Left ventricle myocardium superior (tissue), 1 donor: Measurements from ENCODE around the gene MARK2. TPM values are rescaled to one million over a fixed set of nuclear protein-coding genes. Genes with fewer than 3 reads are reported as not detected.

Source experiments
- ATAC-seq: fragments of 200-7000 bp; cut with Tn5 transposase; one replicate; pipeline ENCODE4 v1.9.1; 2020; ENCODE audit warnings: mild to moderate bottlenecking, moderate library complexity
- DNase-seq: peaks from one replicate; pipeline ENCODE4 v3.0.0-alpha.2; 2020
- intact Hi-C: fragments of 100-400 bp; cut with micrococcal nuclease; formaldehyde crosslinking; loops from one replicate; pipeline ENCODE4 v1.11.0; 2022
- total RNA-seq: library from RNA; stranded (reverse); fragmentation: NEBNext Ultra II Directional; extraction: Animal tissue kit (Norgen Biotek cat#: 25700); gene quantifications from one replicate; pipeline ENCODE4 v1.2.1, GENCODE V29; 2021
- donor health status: DM: no; HTN: yes; CAD: no; lungs with severe emphysema.

The MARK2 gene
- total RNA-seq, 1 donor from 2014 or later = 49.4 TPM

- peak; percentile 43 for ATAC-seq
- peak; percentile 92 for DNase-seq
- intact Hi-C loops = no loop called here
These were observed 78.2 kb downstream of the MARK2 start, which contains the start of gene RCOR2 for GRCh38 chr11:63916837-63917691. Gene RCOR2, minus strand, starts transcription at chr11:63917164. Its CDS starts 708 bp downstream, at chr11:63916456.

DNA sequence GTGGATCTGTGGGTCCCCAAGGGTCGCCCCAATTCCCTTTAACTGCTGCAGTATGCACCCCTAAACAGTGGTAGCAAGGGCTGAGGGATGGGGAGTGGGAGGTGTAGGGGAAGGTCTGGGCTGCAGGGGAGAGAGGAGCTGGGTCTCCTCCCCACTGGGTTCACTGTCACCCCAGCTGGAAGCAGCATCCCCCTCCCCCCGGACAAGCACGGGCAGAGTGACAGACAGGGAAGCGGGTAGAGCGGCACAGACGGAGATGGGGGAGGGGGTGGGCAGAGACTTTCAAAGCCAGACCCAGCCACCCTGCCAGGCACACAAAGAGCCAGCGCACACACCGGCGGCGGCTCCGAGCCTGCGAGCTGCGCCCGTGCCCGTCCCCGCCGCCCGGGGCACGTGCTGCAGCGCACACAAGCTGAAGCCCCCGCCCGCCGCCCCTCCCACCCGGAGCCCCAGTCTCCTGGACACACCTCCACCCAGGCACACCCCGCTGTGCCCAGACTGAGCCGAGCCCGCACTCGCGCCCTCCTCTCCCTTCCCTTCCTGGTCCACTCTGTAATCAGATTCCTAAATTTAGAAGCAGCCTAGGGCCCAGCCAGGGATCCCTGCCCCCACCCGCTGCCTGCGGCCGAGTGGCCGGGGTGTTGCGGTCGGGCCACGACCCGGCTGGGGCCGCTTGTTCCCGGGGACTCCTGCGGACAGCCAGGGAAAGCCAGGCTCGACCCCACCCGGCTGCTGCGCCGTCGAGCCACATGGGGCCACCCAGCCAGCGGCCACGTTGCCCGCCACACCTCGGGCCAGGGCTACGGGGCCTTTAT, 79.0 kb downstream of the MARK2 start:
- intact Hi-C loops = no loop called here
- DNase-seq (peak; percentile 90), ATAC-seq (peak; percentile 62)

DNA sequence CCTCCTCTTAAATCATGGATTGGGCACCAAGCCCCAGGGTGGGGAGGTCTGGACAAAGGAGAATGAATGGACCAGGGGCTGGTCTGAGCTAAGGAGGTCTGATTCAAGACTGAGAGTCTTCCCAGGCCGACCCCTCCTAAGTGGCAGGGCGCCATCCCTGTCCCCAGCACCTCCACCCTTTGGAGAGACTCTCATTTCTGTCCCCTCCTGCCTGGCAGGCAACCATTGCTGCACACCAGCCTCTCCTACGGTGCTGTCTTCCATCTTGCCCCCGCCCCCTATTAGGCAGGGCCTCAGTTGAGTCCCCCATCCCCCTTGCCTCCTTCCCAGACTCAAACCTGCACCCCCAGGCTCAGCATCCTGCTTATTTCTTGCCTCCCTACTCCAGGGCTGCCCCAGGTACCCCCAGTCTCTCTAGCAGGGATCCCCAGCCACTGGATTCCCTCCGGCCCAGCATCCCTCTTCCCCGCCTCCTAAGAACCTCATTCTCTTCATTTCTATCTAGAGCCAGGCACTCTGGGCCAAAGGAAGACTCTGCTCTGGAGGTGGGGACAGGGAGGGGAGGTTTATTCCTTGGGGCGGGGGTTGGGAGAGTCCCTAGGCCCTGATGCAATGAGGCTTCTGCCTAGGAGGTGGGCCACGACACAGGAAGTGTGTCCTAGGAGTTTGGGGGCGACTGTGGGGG, 79.7 kb downstream of the MARK2 start:
- no peak for ATAC-seq
- no peak for DNase-seq
- intact Hi-C loops = no loop called here

- intact Hi-C loops = no loop called here
- ATAC-seq (peak; percentile 63), DNase-seq (peak; percentile 86)
These were observed 80.6 kb downstream of the MARK2 start for GRCh38 chr11:63919267-63920125.

GRCh38 chr11:63920126-63920938, 81.4 kb downstream of the MARK2 start:
- DNase-seq (peak; percentile 95), ATAC-seq (peak; percentile 72)
- intact Hi-C loops = no loop called here

- intact Hi-C loops = no loop called here
- peak; percentile 65 for DNase-seq
These were observed 82.1 kb downstream of the MARK2 start for GRCh38 chr11:63920939-63921417.

GRCh38 chr11:63922673-63923192, 83.8 kb downstream of the MARK2 start:
- ATAC-seq = no peak
- intact Hi-C loops = no loop called here
- no peak for DNase-seq

More at GRCh38 chr11:63920939-63921417, 82.1 kb downstream of the MARK2 start:
- no peak for ATAC-seq

GRCh38 chr11:63923319-63923718, 84.4 kb downstream of the MARK2 start:
- intact Hi-C loops = no loop called here
- DNase-seq = no peak
- ATAC-seq = no peak

- ATAC-seq (no peak), DNase-seq (no peak)
- intact Hi-C loops = no loop called here
These were observed 90.7 kb downstream of the MARK2 start for GRCh38 chr11:63929616-63930015.

- intact Hi-C loops = no loop called here
- DNase-seq = no peak
- ATAC-seq = no peak
These were observed 92.1 kb downstream of the MARK2 start for GRCh38 chr11:63931045-63931444.

DNA sequence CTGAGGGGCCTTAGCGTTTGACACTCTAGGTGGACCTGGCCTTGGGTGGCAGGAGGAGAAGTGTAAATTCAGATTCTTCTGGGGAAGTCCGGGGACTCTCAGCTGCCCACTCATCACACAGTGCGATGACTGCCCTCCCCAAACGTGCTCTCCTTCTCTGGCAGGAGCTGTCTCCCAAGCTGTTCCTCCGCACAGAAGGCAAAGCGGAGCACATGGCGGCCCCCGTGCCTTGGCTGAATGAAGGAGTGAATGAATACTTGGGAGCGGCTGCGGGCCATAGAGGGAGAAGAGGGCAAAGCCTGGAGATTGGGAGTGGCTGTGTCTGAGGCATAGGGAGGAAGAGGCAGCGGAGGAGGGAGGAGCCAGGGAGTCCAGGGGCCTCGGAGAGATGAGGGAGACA, 93.0 kb downstream of the MARK2 start:
- intact Hi-C loops = no loop called here
- ATAC-seq = no peak
- DNase-seq = no peak

DNA sequence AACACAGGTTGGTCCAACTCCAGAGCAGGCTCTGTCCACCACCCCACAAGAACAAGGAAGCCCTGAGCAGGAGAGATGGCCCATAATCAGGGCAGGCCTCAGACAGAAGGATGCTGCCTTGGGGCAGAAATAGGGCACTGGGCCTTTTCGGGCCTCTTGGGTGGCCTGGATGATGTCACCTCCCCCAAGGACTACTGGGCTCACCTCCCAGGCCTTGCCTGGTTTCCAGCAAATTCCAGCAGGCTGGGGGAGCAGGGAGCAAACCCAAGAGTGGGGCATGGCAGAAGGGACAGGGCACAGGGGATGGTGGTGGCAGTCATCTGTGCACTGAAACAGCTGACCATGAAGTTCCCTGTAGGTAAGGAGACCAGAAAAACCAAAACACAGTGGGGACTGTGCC, 94.5 kb downstream of the MARK2 start:
- intact Hi-C loops = no loop called here
- peak; percentile 16 for ATAC-seq
- DNase-seq = no peak

GRCh38 chr11:63937713-63938478, 99.0 kb downstream of the MARK2 start:
- intact Hi-C loops = no loop called here
- ATAC-seq (peak; percentile 6), DNase-seq (no peak)

GRCh38 chr11:63938479-63939396, 99.8 kb downstream of the MARK2 start, which contains the start of gene NAA40:
Gene NAA40, plus strand, starts transcription at chr11:63939002. Its CDS starts 95 bp downstream, at chr11:63939097.
- peak; percentile 94 for DNase-seq
- intact Hi-C loops = no loop called here
- peak; percentile 95 for ATAC-seq

- ATAC-seq = peak; percentile 0
- intact Hi-C loops = no loop called here
- no peak for DNase-seq
These were observed 100.5 kb downstream of the MARK2 start for GRCh38 chr11:63939397-63939891.
